ENCODE measurements around the gene DACT1. TPM values are rescaled to one million over a fixed set of nuclear protein-coding genes. Genes with fewer than 3 reads are reported as not detected.

DACT1 gene
- total and polyA plus RNA-seq, 7 experiments from 2014 or later: 8.2 to 38.7 (median 18.5) TPM

DNA sequence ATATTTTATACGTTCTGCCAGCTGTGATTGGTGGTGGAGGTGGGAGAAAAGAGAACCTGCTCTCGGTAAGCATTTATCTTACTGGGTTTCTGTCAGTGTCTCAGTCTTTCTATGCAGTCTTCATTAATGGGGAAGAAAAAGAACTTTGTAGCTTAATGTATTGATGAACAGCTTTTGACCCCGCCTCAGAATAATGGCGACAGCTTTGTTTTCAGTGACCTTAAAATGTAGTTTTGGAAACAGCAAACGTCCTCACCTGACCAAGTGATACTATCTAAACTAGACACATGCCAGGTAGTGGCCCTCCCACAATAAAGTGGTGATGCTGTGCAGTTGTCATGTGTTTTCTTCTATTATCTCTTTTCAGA, 1.4 kb downstream of the DACT1 start:
- H3K36me3 Mint-ChIP-seq: peaks cover 3 to 21% (median 19%) of the 10 kb centered on the region in 5 donors
- Histone ChIP-seq H3K4me1 (ENCODE audit: control insufficient read depth in 2 of 2, insufficient read depth in 2 of 2, low read length in 2 of 2) (peaks cover 0 to 22% of the 10 kb centered on the region in 2 donors), H3K27ac (ENCODE audit: low read depth, low read length) (no peak overlapping the region), H3K36me3 (ENCODE audit: control insufficient read depth in 2 of 3, insufficient read depth in 3 of 3, low read length in 3 of 3) (no peaks in the 10 kb centered on the region), H3K9me3 (ENCODE audit: control insufficient read depth in 2 of 3, low read length in 3 of 3) (no peaks in the 10 kb centered on the region), H3K27me3 (ENCODE audit: control insufficient read depth in 2 of 2, insufficient read depth in 2 of 2, low read length in 2 of 2) (no peaks in the 10 kb centered on the region), H3K4me3 (ENCODE audit: low read length) (peak overlapping the region; percentile 51)
- no peak for DNase-seq
- H3K4me1 Mint-ChIP-seq: peaks cover 23 to 73% (median 54%) of the 10 kb centered on the region in 7 donors
- no peak for ATAC-seq
- CTCF ChIA-PET: interaction anchor here (0.7 to 5.0 kb wide), 12 partner anchors 12 to 485 kb away, joined by 3 to 60 read pairs (median 3); no protein-coding TSS in a partner anchor
- H3K27me3 Mint-ChIP-seq: peaks cover 0 to 44% (median 6%) of the 10 kb centered on the region in 5 donors
- intact Hi-C loops (cut with micrococcal nuclease): loop anchor here (5.0 to 10.0 kb wide), 8 partner anchors 42 to 1608 kb away; partner anchors contain the start of genes DAAM1 (in 1 of the 2), JKAMP (in 1 of the 2), KIAA0586 (in 1 of the 2) and L3HYPDH (in 1 of the 2)
- H3K27ac Mint-ChIP-seq: peak overlapping the region in 7 of 9 donors; percentile 28 to 90 (median 80)
- H3K9me3 Mint-ChIP-seq: no peaks in the 10 kb centered on the region
- H3K4me3 Mint-ChIP-seq: peak overlapping the region; percentile 78 to 98 (median 89)
- POLR2A ChIA-PET: interaction anchor here (0.6 to 3.8 kb wide), 6 partner anchors 20 to 211 kb away, joined by 3 to 18 read pairs (median 12); partner anchors contain the start of genes KIAA0586 and TIMM9

DNA sequence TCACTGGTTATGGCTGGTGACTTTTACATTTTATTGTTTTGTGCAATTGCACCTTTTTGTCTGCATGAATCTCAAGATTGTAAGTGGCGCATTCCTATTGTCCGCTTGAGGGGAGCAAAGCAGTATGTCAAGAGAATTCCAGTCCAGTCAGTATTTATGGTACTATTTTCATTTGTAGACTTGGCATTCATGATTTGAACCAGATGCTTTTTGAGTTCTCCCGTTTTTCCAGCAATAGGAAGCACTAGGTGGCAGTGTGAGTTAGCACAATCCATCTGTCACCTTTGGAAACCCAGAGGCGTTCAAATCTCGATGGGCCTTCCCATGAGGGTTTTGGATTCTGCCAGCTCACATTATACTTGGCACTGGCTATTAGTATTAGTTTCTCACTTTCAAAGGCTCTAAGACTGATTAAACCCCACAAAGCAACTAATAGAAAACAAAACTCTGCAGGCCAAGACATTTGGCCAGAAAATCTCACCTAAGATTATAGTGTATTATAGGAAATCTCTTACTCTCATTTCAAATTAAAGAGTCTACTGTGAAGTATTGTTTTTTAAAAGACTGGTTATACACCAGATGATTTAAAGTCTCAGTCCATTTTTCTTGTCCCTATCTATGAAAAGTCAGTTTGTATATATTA, 2.2 kb downstream of the DACT1 start:
- DNase-seq (peak in 5 of 9 donors; percentile 5 to 36 (median 14)), ATAC-seq (no peak)
- peaks cover 0 to 1% (median 0%) of the 10 kb centered on the region in 3 experiments for H3K36me3 ChIP-seq (ENCODE audit: control insufficient read depth in 2 of 3, insufficient read depth in 3 of 3, low read length in 3 of 3)
- peak overlapping the region; percentile 78 to 98 (median 89) for H3K4me3 Mint-ChIP-seq
- H3K9me3 ChIP-seq (ENCODE audit: control insufficient read depth in 2 of 3, low read length in 3 of 3): no peaks in the 10 kb centered on the region
- H3K27ac ChIP-seq (ENCODE audit: low read depth, low read length): no peak overlapping the region
- no peaks in the 10 kb centered on the region for H3K27me3 ChIP-seq (ENCODE audit: control insufficient read depth in 2 of 2, insufficient read depth in 2 of 2, low read length in 2 of 2)
- CTCF ChIA-PET: interaction anchor here (0.7 to 5.0 kb wide), 8 partner anchors 27 to 484 kb away, joined by 3 to 60 read pairs (median 8); no protein-coding TSS in a partner anchor
- H3K4me3 ChIP-seq (ENCODE audit: low read length): no peak overlapping the region
- H3K4me1 ChIP-seq (ENCODE audit: control insufficient read depth in 2 of 2, insufficient read depth in 2 of 2, low read length in 2 of 2): peaks cover 0 to 22% of the 10 kb centered on the region in 2 donors
- H3K4me1 Mint-ChIP-seq: peaks cover 20 to 68% (median 48%) of the 10 kb centered on the region in 7 donors
- peaks cover 0 to 39% (median 6%) of the 10 kb centered on the region in 5 donors for H3K27me3 Mint-ChIP-seq
- H3K36me3 Mint-ChIP-seq: peaks cover 3 to 27% (median 19%) of the 10 kb centered on the region in 5 donors
- H3K9me3 Mint-ChIP-seq: no peaks in the 10 kb centered on the region
- intact Hi-C loops (cut with micrococcal nuclease): loop anchor here (1.0 to 10.0 kb wide), 11 partner anchors 43 to 1607 kb away; partner anchors contain the start of genes DAAM1 (in 1 of the 2), JKAMP (in 1 of the 2), KIAA0586 (in 1 of the 2) and L3HYPDH (in 1 of the 2)
- H3K27ac Mint-ChIP-seq: peak overlapping the region in 3 of 9 donors; percentile 45 to 83 (median 80)
- POLR2A ChIA-PET: interaction anchor here (3.4 to 3.8 kb wide), 3 partner anchors 22 to 70 kb away, joined by 14 to 18 read pairs (median 14); no protein-coding TSS in a partner anchor

DNA sequence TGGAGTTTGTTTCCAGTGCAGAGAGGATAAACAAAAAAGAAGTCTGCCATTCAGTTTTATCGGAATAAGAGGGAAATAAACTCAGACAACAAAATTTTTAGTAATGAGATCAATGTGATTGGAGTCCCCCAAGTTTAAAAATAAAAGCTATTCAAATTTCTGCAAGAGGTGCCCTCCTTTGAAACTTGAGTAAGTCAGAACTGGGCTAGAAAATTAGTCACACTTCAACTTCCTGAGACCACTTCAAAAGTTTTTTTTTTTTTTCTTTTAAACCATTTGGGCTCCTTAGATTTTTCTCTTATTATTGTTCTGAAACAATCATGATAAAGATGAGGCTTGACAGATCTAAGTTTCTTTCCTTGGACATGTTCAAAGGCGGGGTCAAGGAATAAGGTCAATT, 3.2 kb downstream of the DACT1 start:
- Histone ChIP-seq H3K4me1 (ENCODE audit: control insufficient read depth in 2 of 2, insufficient read depth in 2 of 2, low read length in 2 of 2) (peaks cover 0 to 22% of the 10 kb centered on the region in 2 donors), H3K4me3 (ENCODE audit: low read length) (no peak overlapping the region), H3K36me3 (ENCODE audit: control insufficient read depth in 2 of 3, insufficient read depth in 3 of 3, low read length in 3 of 3) (peaks cover 0 to 11% (median 0%) of the 10 kb centered on the region in 3 experiments), H3K27me3 (ENCODE audit: control insufficient read depth in 2 of 2, insufficient read depth in 2 of 2, low read length in 2 of 2) (no peaks in the 10 kb centered on the region), H3K27ac (ENCODE audit: low read depth, low read length) (no peak overlapping the region), H3K9me3 (ENCODE audit: control insufficient read depth in 2 of 3, low read length in 3 of 3) (no peaks in the 10 kb centered on the region)
- Mint-ChIP-seq H3K9me3 (no peaks in the 10 kb centered on the region), H3K27me3 (peaks cover 0 to 36% (median 6%) of the 10 kb centered on the region in 5 donors), H3K36me3 (peaks cover 9 to 36% (median 19%) of the 10 kb centered on the region in 5 donors), H3K4me1 (peaks cover 17 to 62% (median 43%) of the 10 kb centered on the region in 7 donors), H3K27ac (peak overlapping the region in 2 of 9 donors; percentile 28 to 34), H3K4me3 (peak overlapping the region in 5 of 10 donors; percentile 7 to 89 (median 86))
- intact Hi-C loops (cut with micrococcal nuclease): loop anchor here (1.0 to 5.0 kb wide), 3 partner anchors 106 to 414 kb away; no protein-coding TSS in a partner anchor
- ChIA-PET POLR2A (interaction anchor here (0.6 kb wide), 1 partner anchor 108 kb away, joined by 4 read pairs; no protein-coding TSS in a partner anchor), CTCF (interaction anchor here (3.2 to 3.9 kb wide), 2 partner anchors 140 to 414 kb away, joined by 14 to 15 read pairs; no protein-coding TSS in a partner anchor)
- no peak for DNase-seq
- no peak for ATAC-seq

GRCh38 chr14:58641509-58641908, 3.7 kb downstream of the DACT1 start:
- Histone ChIP-seq H3K9me3 (ENCODE audit: control insufficient read depth in 2 of 3, low read length in 3 of 3) (peaks cover 0 to under 1% (median 0%) of the 10 kb centered on the region in 3 experiments), H3K4me1 (ENCODE audit: control insufficient read depth in 2 of 2, insufficient read depth in 2 of 2, low read length in 2 of 2) (peaks cover 0 to 22% of the 10 kb centered on the region in 2 donors), H3K36me3 (ENCODE audit: control insufficient read depth in 2 of 3, insufficient read depth in 3 of 3, low read length in 3 of 3) (peaks cover 0 to 15% (median 0%) of the 10 kb centered on the region in 3 experiments), H3K27me3 (ENCODE audit: control insufficient read depth in 2 of 2, insufficient read depth in 2 of 2, low read length in 2 of 2) (no peaks in the 10 kb centered on the region), H3K4me3 (ENCODE audit: low read length) (no peak overlapping the region), H3K27ac (ENCODE audit: low read depth, low read length) (no peak overlapping the region)
- no peaks in the 10 kb centered on the region for H3K9me3 Mint-ChIP-seq
- intact Hi-C loops (cut with micrococcal nuclease): loop anchor here in 1 of 2 donors (2.0 to 5.0 kb wide), 2 partner anchors 106 to 377 kb away; no protein-coding TSS in a partner anchor
- no peak for ATAC-seq
- peaks cover 9 to 40% (median 19%) of the 10 kb centered on the region in 5 donors for H3K36me3 Mint-ChIP-seq
- POLR2A ChIA-PET: no interaction called here
- peaks cover 0 to 30% (median 6%) of the 10 kb centered on the region in 5 donors for H3K27me3 Mint-ChIP-seq
- peaks cover 15 to 56% (median 38%) of the 10 kb centered on the region in 7 donors for H3K4me1 Mint-ChIP-seq
- no peak for DNase-seq
- peak overlapping the region in 1 of 9 donors; percentile 28 for H3K27ac Mint-ChIP-seq
- CTCF ChIA-PET: interaction anchor here (3.2 kb wide), 1 partner anchor 140 kb away, joined by 15 read pairs; no protein-coding TSS in a partner anchor
- H3K4me3 Mint-ChIP-seq: peak overlapping the region in 1 of 10 donors; percentile 23

DNA sequence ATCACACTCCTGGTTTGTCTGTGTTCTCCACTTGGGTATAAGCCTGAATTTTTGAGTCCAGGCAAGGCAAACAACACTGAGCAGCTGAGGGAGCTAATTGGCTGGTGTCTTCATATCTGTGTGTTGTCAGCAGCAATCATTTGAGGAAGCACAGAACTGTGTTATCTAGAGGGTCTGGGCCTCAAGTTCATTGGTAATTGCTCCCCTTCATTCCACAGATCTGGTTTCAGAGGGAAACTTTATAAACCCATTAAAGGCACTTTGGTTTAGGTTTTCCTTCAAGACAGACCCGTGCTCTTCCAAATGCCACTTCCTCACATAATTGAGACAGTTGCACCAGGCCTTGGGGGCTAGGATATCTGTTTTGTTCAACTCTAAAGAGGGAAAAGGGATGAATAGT, 5.6 kb downstream of the DACT1 start:
- intact Hi-C loops (cut with micrococcal nuclease): loop anchor here in 1 of 2 donors (5.0 kb wide), 1 partner anchor 104 kb away; no protein-coding TSS in a partner anchor
- Mint-ChIP-seq H3K27ac (peak overlapping the region in 8 of 9 donors; percentile 9 to 90 (median 82)), H3K27me3 (peaks cover 0 to 23% (median 6%) of the 10 kb centered on the region in 5 donors), H3K4me3 (no peak overlapping the region), H3K9me3 (peaks cover 0 to 2% (median 0%) of the 10 kb centered on the region in 11 donors), H3K4me1 (peaks cover 11 to 50% (median 33%) of the 10 kb centered on the region in 7 donors), H3K36me3 (peaks cover 5 to 52% (median 26%) of the 10 kb centered on the region in 5 donors)
- CTCF ChIA-PET: interaction anchor here (1.4 to 3.2 kb wide), 2 partner anchors 142 to 412 kb away, joined by 3 to 15 read pairs; no protein-coding TSS in a partner anchor
- Histone ChIP-seq H3K9me3 (ENCODE audit: control insufficient read depth in 2 of 3, low read length in 3 of 3) (peaks cover 0 to 4% (median 0%) of the 10 kb centered on the region in 3 experiments), H3K4me3 (ENCODE audit: low read length) (no peak overlapping the region), H3K4me1 (ENCODE audit: control insufficient read depth in 2 of 2, insufficient read depth in 2 of 2, low read length in 2 of 2) (peaks cover 0 to 21% of the 10 kb centered on the region in 2 donors), H3K36me3 (ENCODE audit: control insufficient read depth in 2 of 3, insufficient read depth in 3 of 3, low read length in 3 of 3) (peaks cover 0 to 15% (median 0%) of the 10 kb centered on the region in 3 experiments), H3K27me3 (ENCODE audit: control insufficient read depth in 2 of 2, insufficient read depth in 2 of 2, low read length in 2 of 2) (no peaks in the 10 kb centered on the region), H3K27ac (ENCODE audit: low read depth, low read length) (peak overlapping the region; percentile 9)
- ATAC-seq (no peak), DNase-seq (no peak)
- POLR2A ChIA-PET: no interaction called here

- CTCF ChIA-PET: interaction anchor here (0.5 kb wide), 1 partner anchor 14 kb away, joined by 3 read pairs; no protein-coding TSS in a partner anchor
- ATAC-seq: no peak
Observed at GRCh38 chr14:58645641-58646040, 7.9 kb downstream of the DACT1 start.

More at GRCh38 chr14:58645641-58646040, 7.9 kb downstream of the DACT1 start:
- H3K27me3 Mint-ChIP-seq: peaks cover 0 to 1% (median 0%) of the 10 kb centered on the region in 5 donors
- no peak overlapping the region for H3K4me3 Mint-ChIP-seq
- H3K27me3 ChIP-seq (ENCODE audit: control insufficient read depth in 2 of 2, insufficient read depth in 2 of 2, low read length in 2 of 2): no peaks in the 10 kb centered on the region
- peaks cover 0 to 4% (median 0%) of the 10 kb centered on the region in 3 experiments for H3K9me3 ChIP-seq (ENCODE audit: control insufficient read depth in 2 of 3, low read length in 3 of 3)
- H3K4me1 Mint-ChIP-seq: peaks cover 4 to 34% (median 13%) of the 10 kb centered on the region in 7 donors
- no peak overlapping the region for H3K4me3 ChIP-seq (ENCODE audit: low read length)
- POLR2A ChIA-PET: no interaction called here
- H3K9me3 Mint-ChIP-seq: peaks cover 0 to 2% (median 0%) of the 10 kb centered on the region in 11 donors
- DNase-seq: no peak
- no peaks in the 10 kb centered on the region for H3K4me1 ChIP-seq (ENCODE audit: control insufficient read depth in 2 of 2, insufficient read depth in 2 of 2, low read length in 2 of 2)
- H3K36me3 ChIP-seq (ENCODE audit: control insufficient read depth in 2 of 3, insufficient read depth in 3 of 3, low read length in 3 of 3): peaks cover 0 to 15% (median 0%) of the 10 kb centered on the region in 3 experiments
- H3K27ac Mint-ChIP-seq: peak overlapping the region in 3 of 9 donors; percentile 5 to 46 (median 45)
- intact Hi-C loops (cut with micrococcal nuclease): no loop called here
- no peak overlapping the region for H3K27ac ChIP-seq (ENCODE audit: low read depth, low read length)
- H3K36me3 Mint-ChIP-seq: peaks cover 5 to 50% (median 26%) of the 10 kb centered on the region in 5 donors

All from naive thymus-derived CD4-positive, alpha-beta T cell (primary cell).